ENCODE results near the gene RDX. TPM values are rescaled to one million over a fixed set of nuclear protein-coding genes. Genes with fewer than 3 reads are reported as not detected.

The RDX gene
- total RNA-seq, 4 donors from 2014 or later, result 26.5 to 42.3 (median 32.6) TPM

DNA sequence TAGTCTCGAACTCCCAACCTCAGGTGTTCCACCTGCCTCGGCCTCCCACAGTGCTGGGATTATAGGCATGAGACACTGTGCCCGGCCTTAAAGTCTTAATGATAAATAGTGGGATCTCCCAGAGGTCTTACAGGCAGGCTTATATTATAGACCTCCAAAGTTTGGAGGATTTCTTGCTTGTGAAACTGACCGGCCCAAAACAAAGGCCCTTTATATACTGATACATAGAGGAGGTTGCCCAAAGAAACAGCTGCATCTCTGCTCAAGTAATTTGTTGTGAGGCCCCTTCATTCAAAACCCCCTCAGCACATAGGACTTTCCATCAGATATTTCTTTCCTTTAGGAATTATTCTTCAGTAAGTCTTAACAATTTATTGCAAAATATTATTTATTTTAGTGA lies 27.4 kb upstream of the RDX start:
- no peak for TF ChIP-seq POLR2A (IDR thresholded peaks at IDR 0.05)
- TF ChIP-seq, protein P1, sequence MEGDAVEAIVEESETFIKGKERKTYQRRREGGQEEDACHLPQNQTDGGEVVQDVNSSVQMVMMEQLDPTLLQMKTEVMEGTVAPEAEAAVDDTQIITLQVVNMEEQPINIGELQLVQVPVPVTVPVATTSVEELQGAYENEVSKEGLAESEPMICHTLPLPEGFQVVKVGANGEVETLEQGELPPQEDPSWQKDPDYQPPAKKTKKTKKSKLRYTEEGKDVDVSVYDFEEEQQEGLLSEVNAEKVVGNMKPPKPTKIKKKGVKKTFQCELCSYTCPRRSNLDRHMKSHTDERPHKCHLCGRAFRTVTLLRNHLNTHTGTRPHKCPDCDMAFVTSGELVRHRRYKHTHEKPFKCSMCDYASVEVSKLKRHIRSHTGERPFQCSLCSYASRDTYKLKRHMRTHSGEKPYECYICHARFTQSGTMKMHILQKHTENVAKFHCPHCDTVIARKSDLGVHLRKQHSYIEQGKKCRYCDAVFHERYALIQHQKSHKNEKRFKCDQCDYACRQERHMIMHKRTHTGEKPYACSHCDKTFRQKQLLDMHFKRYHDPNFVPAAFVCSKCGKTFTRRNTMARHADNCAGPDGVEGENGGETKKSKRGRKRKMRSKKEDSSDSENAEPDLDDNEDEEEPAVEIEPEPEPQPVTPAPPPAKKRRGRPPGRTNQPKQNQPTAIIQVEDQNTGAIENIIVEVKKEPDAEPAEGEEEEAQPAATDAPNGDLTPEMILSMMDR (IDR thresholded peaks at IDR 0.05), result no peak
- 92% methylated on average over 4 of the region's 4 CpGs for WGBS, 2 donors

DNA sequence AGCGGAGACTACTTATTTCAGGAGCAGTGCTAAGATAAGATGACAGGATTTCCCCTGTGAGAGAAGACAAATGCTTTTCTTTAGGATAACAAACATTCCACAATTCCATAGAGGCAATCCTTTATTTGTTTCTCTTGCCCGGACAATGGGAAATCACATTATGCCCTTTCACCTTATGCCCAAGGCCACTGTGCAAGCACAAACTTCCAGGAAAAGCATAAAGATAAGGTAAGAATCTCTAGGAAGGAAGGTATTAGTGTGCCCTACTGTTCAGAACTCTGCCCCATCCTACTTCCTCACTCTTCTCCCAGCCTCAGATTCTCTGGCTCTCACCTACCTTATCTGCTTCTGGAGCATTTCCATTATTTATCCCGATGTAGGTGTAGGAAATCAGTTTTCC lies 23.1 kb upstream of the RDX start:
- no peak for TF ChIP-seq POLR2A (IDR thresholded peaks at IDR 0.05)
- TF ChIP-seq, protein P1 (IDR thresholded peaks at IDR 0.05), result no peak
- 78 to 84% methylated on average over 3 of the region's 3 CpGs for WGBS, 2 donors

More for the DNA sequence above, 27.4 kb upstream of the RDX start:
- intact Hi-C loops (cut with DNase I; ENCODE audit: low total_unique reads), result no loop called here
- DNase-seq (ENCODE audit: low spot score in 2 of 2), result no peak
- no peak overlapping the region for H3K4me3 ChIP-seq (ENCODE audit: low read depth, poor library complexity, severe bottlenecking)

DNA sequence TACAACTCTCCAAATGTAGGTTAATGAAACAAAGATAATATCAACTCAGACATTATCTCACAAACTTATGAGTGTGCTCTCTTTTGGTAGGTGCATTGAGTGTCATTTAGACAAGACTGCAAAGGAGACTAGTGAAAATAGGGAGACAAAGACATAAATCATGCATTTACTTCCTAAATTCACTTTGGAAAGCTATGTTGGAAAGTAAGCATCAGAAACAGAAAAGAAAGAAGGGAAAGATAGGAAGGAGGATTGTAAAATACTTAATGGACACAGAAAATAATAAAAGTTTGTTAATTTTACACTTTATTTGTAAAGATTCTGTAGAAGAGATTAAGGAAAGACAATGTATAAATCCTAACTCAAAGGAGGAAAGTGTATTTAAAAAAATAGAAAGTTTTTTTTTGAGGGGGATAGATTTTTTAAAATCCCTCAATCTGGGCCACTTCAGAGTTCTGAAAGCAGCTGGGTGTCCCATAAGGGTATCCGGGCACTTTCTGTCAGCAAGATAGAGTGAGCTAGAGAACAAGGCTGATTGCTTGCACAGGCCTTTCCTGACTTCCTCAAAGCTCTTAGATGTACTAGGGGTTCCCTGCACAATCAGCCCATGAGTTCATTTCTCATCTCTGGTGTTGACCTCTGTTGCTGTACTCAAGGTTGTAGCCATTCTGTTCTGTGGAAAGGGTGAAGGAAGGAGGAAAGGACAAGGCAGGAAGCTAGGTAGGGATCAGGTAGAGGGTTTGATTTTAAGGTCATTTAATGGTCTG lies 22.4 kb upstream of the RDX start:
- no peak for TF ChIP-seq POLR2A (IDR thresholded peaks at IDR 0.05)
- TF ChIP-seq, protein P1 (IDR thresholded peaks at IDR 0.05), result no peak
- H3K4me3 ChIP-seq (ENCODE audit: low read depth, poor library complexity, severe bottlenecking), result no peak overlapping the region
- WGBS, 2 donors, result 89% methylated on average over 1 of the region's 1 CpG
- intact Hi-C loops (cut with DNase I; ENCODE audit: low total_unique reads), result no loop called here
- no peak for DNase-seq (ENCODE audit: low spot score in 2 of 2)

More for the DNA sequence above, 23.1 kb upstream of the RDX start:
- no peak overlapping the region for H3K4me3 ChIP-seq (ENCODE audit: low read depth, poor library complexity, severe bottlenecking)
- intact Hi-C loops (cut with DNase I; ENCODE audit: low total_unique reads), result no loop called here
- no peak for DNase-seq (ENCODE audit: low spot score in 2 of 2)

DNA sequence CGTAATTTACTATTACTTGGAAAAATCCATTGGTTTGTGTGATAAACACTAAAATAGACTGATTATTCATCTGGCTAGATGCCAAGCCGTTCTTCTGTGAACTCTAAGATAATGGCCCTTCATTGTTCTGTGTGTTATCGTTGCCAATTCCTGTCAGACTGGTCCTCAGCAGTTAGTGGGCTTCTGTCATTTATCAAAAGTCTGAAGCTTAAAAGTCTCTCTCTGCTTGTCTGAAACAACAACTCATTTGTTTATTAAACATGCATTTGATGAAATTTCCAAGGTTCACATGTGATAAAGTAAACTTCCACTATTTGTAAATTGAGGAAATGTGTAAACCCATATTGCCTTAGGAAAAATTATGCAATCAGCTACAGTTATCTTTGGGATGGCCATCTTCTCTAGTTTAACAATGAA lies 21.1 kb upstream of the RDX start:
- no peak overlapping the region for H3K4me3 ChIP-seq (ENCODE audit: low read depth, poor library complexity, severe bottlenecking)
- WGBS, 2 donors, result 35 to 36% methylated on average over 3 of the region's 3 CpGs
- DNase-seq (ENCODE audit: low spot score in 2 of 2), result no peak
- intact Hi-C loops (cut with DNase I; ENCODE audit: low total_unique reads), result no loop called here
- TF ChIP-seq POLR2A (IDR thresholded peaks at IDR 0.05), result no peak
- TF ChIP-seq, protein P1 (IDR thresholded peaks at IDR 0.05), result no peak

DNA sequence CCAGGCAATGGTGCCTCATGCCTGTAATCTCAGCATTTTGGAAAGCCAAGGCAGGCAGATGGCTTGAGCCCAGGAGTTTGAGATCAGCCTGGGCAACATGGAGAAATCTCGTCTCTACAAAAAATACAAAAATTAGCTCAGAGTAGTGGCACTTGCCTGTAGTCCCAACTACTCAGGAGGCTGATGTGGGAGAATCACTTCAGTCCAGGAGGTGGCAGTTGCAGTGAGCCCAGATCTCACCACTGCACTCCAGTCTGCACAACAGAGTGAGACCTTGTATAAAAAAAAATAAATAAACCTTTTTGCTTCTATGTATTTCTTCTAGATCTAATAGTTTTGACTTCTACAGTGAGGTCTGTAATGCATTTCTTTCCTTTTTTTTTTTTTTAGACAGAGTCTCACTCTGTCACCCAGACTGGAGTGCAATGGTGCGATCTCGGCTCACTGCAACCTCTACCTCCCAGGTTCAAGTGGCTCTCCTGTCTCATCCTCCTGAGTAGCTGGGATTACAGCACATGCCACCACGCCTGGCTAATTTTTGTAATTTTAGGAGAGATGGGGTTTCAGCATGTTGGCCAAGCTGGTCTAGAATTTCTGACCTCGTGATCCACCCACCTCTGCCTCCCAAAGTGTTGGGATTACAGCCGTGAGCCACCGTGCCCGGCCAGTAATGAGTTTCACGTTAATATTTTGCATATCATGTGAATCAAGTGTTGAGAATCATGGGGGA lies 18.1 kb upstream of the RDX start:
- DNase-seq (ENCODE audit: low spot score in 2 of 2), result no peak
- TF ChIP-seq POLR2A (IDR thresholded peaks at IDR 0.05), result no peak
- TF ChIP-seq, protein P1 (IDR thresholded peaks at IDR 0.05), result no peak
- intact Hi-C loops (cut with DNase I; ENCODE audit: low total_unique reads), result no loop called here
- no peak overlapping the region for H3K4me3 ChIP-seq (ENCODE audit: low read depth, poor library complexity, severe bottlenecking)
- 90 to 96% methylated on average over 9 of the region's 9 CpGs for WGBS, 2 donors

Data from lower leg skin (tissue), 4 donors.